HFF-Myc (cell line): ENCODE measurements around the gene TRAPPC3.

ENCODE experiments used
- DNase-seq: peaks from one replicate; pipeline ENCODE4 v3.0.0-alpha.2; 2011; ENCODE audit warnings: low read depth; ENCODE audit errors: extremely low read depth
- H3K4me3 ChIP-seq: replicated peaks from 2 replicates; pipeline ENCODE4 v1.5.1; 2011; ENCODE audit warnings: low read depth, mild to moderate bottlenecking, control low read depth, low read length
- TF ChIP-seq, protein P1 (sequence below): IDR thresholded peaks from 2 replicates; pipeline ENCODE4 v1.5.1; 2012; ENCODE audit warnings: mild to moderate bottlenecking, low read depth, low read length, control low read depth; ENCODE audit errors: missing control alignments

The TRAPPC3 gene

DNA sequence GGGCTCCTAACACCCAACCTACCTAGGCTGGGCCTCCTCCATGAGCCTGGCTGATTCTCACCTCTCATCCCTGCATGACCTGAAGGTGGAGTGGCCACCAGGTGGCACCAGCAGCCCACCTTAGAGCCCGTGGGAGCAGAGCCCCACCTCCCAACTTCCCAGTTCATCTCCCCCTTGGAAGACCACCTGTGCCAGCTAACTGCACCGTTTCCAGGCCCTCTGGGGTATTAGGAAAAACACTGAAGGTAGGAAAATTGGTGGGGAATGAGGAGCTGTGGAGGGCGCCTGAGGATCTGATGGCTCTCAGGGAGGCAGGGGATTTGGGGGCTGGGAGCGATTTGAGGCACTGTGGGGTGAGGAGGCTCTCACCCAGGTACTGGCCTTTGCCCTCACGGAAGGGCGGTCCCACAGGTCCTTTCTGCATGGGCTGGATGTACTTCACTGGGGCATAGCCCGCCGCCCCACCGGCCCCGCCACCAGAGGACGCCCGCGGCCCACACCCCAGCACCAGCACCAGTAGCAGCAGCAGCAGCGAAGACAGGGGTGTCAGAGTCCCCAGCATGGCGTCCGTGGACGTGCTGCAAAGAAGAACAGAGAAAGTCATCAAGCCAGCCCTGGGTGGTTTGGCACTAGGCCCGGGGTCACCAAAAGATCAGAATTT lies 49.5 kb downstream of the TRAPPC3 start:
- no peak for DNase-seq
- TF ChIP-seq, protein P1, sequence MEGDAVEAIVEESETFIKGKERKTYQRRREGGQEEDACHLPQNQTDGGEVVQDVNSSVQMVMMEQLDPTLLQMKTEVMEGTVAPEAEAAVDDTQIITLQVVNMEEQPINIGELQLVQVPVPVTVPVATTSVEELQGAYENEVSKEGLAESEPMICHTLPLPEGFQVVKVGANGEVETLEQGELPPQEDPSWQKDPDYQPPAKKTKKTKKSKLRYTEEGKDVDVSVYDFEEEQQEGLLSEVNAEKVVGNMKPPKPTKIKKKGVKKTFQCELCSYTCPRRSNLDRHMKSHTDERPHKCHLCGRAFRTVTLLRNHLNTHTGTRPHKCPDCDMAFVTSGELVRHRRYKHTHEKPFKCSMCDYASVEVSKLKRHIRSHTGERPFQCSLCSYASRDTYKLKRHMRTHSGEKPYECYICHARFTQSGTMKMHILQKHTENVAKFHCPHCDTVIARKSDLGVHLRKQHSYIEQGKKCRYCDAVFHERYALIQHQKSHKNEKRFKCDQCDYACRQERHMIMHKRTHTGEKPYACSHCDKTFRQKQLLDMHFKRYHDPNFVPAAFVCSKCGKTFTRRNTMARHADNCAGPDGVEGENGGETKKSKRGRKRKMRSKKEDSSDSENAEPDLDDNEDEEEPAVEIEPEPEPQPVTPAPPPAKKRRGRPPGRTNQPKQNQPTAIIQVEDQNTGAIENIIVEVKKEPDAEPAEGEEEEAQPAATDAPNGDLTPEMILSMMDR: peak; percentile 81

DNA sequence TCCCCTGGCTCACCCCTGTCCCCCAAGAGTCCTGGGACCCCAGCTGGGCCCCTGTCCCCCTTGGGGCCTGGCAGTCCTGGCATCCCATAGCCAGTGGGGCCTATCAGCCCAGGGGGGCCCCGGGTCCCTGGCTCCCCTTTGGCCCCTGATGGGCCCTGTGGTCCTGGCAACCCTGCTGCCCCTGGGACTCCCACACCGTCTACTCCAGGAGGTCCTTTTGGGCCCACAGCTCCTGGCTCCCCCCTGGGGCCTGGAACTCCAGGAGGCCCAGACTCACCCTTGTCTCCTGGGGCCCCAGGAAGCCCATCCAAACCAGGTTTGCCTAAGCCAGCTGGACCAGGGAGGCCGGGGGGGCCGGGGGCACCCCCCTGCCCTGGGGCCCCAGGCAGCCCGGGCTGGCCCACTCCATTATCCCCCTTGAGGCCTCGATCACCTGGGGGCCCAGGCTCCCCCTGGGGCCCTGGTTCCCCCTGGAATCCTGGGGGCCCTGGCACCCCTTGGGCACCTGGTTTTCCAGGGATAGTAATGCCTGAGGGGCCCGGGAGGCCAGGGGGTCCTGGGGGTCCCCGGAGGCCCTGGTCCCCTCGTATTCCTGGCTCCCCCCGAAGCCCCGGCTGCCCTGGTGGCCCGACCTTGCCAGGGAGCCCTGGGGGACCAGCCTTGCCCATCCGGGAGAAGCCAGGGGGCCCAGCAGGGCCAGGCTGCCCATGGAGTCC lies 50.5 kb downstream of the TRAPPC3 start:
- H3K4me3 ChIP-seq: no peak overlapping the region
- TF ChIP-seq, protein P1: no peak

More for the DNA sequence above, 49.5 kb downstream of the TRAPPC3 start:
- H3K4me3 ChIP-seq: no peak overlapping the region

DNA sequence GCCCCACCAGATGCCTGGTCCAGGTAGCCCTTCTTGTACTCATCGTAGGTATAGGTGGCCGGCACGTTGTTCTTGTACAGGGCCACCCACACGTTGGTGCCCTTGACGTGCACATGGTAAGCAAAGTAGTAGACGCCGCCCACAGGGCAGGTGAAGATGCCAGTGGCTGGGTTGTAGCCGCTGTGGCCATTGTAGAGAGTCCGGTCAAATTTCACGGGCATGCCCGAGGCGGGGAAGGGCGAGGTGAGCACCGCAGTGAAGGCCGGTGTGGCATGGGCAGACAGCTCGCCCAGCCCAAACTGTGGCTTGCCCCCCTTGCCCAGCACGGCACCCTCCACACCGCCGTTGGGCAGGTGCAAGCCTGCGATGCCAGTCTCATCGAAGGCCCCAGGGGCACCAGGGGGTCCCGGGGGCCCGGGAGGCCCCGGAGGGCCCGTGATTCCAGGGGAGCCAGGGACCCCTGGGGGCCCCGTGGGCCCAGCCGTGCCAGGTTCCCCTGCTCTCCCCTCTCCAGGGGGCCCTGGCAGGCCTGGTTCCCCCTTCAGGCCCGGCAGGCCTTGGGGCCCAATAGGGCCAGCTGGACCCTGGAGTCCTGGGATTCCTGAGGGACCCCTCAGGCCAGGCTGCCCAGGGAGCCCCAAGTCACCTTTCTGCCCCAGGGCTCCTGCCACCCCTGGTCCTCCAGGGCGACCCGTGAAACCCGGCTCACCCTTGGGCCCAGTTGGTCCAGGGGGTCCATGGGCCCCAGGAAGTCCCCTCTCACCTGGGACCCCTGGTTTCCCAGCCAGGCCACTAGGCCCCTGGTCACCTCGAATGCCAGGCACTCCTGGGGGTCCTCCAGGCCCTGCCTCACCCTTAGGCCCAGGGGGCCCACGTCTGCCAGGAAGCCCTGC lies 51.3 kb downstream of the TRAPPC3 start:
- TF ChIP-seq, protein P1: no peak

More for the DNA sequence above, 50.5 kb downstream of the TRAPPC3 start:
- DNase-seq: no peak

DNA sequence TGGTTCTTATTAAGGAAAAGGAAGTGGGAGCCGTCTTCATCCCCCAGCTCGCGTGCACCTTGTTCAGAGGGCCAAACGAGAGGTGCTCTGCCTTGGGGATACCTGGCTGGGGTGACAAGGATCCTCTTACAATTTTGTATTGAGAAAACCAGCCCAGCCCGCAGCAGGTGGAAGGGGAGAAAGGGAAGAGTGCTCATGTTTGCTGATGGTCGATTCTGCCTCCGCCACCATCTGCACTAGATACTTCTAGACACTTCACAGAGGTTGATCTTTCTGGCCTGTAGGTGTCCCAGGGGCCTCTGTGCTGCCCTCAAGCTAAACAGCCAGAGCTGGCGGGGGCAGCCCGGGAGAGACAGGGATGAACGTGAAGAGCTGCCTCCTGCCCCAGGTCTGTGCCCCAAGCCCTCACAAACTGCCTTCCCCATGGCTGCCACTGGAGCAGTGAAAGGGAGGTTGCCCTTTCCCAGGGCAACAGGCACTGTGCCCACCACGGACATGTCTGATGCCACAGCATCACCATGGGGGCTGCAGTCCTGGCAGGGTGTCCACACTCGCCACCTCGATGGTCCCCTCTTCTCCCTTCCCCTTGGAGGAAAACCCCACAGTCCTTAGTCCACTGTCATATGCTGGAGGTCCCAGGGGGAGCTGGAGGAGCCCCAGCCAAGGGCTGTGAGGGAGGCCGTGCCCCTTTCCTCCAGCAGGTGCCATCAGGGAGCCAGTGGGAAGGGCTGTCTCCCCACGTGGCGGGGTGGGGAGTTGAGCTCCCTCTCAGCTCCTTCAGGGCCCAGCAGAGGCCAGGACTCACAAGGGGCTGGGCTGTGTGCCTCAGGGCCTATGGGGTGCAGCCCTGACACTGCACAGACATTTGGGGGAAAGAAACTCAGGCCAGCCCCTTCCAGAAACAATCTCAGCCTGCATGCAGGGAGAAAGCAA lies 52.5 kb downstream of the TRAPPC3 start:
- no peak for DNase-seq
- TF ChIP-seq, protein P1: peak; percentile 33
- no peak overlapping the region for H3K4me3 ChIP-seq

More for the DNA sequence above, 51.3 kb downstream of the TRAPPC3 start:
- DNase-seq: no peak
- no peak overlapping the region for H3K4me3 ChIP-seq

DNA sequence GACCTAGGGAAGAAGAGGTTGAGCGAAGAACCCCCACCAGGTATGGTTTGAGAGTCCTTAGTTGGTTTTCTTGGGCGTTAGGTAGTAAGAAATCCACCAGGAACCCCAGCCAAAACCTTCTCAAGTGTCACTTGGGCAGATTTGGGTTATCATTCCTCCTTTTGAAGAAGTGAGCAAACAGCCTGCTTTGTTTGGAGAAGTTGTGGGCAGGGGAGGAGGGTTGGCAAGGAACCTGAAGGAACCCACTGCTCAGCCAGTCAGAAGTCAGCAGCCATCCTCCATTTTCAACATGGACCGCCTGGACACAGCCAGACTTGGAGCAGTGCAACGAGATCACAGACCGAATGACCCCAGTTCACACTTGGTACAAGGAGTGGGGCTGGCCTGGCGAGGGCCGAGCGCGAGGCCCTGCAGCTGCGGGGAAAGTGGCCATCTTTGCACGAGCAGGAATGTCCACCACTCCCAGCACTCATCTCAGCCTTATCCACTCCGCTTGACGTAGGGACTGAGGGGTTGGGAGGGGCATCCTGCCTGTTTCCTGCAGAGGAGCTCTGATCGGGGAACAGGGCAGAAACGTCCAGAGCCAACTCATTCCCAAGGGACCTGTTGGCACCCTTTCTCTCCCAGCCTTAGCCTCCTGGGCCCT lies 53.4 kb downstream of the TRAPPC3 start:
- TF ChIP-seq, protein P1: no peak
- no peak for DNase-seq
- no peak overlapping the region for H3K4me3 ChIP-seq

DNA sequence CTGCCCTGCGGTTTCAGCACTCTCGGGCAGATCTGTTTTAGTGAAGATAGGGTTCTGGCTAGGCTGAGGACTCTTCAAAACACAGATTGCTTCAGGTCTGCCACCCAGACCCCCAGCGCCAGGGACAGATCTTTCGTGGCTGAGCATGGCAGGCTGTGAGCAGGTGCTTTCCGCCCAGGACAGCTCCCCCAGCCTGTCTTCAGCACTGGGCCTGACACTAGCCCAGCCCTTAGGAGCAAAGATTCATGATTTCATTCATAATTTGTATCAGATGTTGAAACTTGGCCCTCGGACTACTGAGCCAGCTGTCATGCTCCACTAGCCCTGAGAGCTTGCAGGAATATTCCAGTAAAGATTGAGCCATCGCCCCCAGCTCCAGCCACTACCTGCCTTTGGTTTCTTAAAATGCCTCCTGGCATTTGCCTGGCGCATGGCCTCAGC lies 54.6 kb downstream of the TRAPPC3 start:
- no peak for DNase-seq
- no peak overlapping the region for H3K4me3 ChIP-seq
- TF ChIP-seq, protein P1: no peak
